Body of pancreas (tissue), 4 donors: ENCODE results near the gene RFX8. TPM values are rescaled to one million over a fixed set of nuclear protein-coding genes. Genes with fewer than 3 reads are reported as not detected.

Experiments
- ATAC-seq: fragments of 150-250 bp; one replicate; pipeline ENCODE4 v1.9.1; 2016
- DNase-seq, 4 donors: peaks; one replicate each; pipeline ENCODE4 v3.0.0-alpha.2; 2019
- H3K27ac ChIP-seq, 4 donors: fragments of 200-600 bp; sonication (generic); 1 replicate in 3 of 4; 2 replicates in 1 of 4; pipeline versions ENCODE4 v1.5.1 to v1.6.1; 2016 to 2019; ENCODE audit warnings: mild to moderate bottlenecking in 1 of 4, mixed read lengths in 1 of 4, moderate library complexity in 1 of 4
- H3K27me3 ChIP-seq, 2 donors: fragments of 200-600 bp; sonication (generic); one replicate each; pipeline ENCODE4 v1.6.0; 2016; ENCODE audit warnings: mild to moderate bottlenecking in 1 of 2
- H3K36me3 ChIP-seq, 2 donors: fragments of 200-600 bp; sonication (generic); replicated peaks in 1 of 2; 2 replicates each; pipeline ENCODE4 v1.5.1; 2016; ENCODE audit warnings: low read depth in 2 of 2; ENCODE audit not compliant: insufficient read depth in 1 of 2
- H3K4me1 ChIP-seq: fragments of 200-600 bp; sonication (generic); one replicate; pipeline ENCODE4 v1.6.0; 2016
- H3K4me3 ChIP-seq, 2 donors: fragments of 200-600 bp; sonication (generic); 1 replicate in 1 of 2; 2 replicates in 1 of 2; pipeline ENCODE4 v1.5.1; 2016 to 2019
- H3K9me3 ChIP-seq, 3 donors: fragments of 200-600 bp; sonication (generic); 1 replicate in 2 of 3; 2 replicates in 1 of 3; pipeline ENCODE4 v1.5.1; 2016
- CTCF ChIP-seq, 7 experiments: fragments of 450-650 bp in 4 of 7; fragments of 200-600 bp in 3 of 7; sonication (generic) in 3 of 7; IDR thresholded peaks; one replicate each; pipeline ENCODE4 v1.5.1; 2016 to 2019; ENCODE audit warnings: antibody characterized with exemption in 7 of 7
- POLR2A ChIP-seq, 3 donors: fragments of 450-650 bp; IDR thresholded peaks; one replicate each; pipeline ENCODE4 v1.6.1; 2016; ENCODE audit warnings: antibody characterized with exemption in 3 of 3, mild to moderate bottlenecking in 2 of 3
- WGBS, 2 donors: methylation state at CpG; one replicate each; pipeline ENCODE4 v1.1.5; 2017; 5-methylcytosine and 5-hydroxymethylcytosine counted together
- intact Hi-C: fragments of 100-400 bp; cut with DNase I; formaldehyde crosslinking; loops from one replicate; pipeline ENCODE4 v1.15.1; 2023
- total RNA-seq, 2 donors: library from RNA; depleted of rRNA; stranded (reverse); fragments of >200 nt; gene quantifications; one replicate each; pipeline ENCODE4 v1.1.0, GENCODE V29; 2016

RFX8 gene
- total RNA-seq, 2 donors from 2014 or later: not detected

- no peaks in the 10 kb centered on the region for H3K9me3 ChIP-seq
- H3K4me3 ChIP-seq: no peak overlapping the region
- no peaks in the 10 kb centered on the region for H3K36me3 ChIP-seq
- no peak overlapping the region for H3K27ac ChIP-seq
- ATAC-seq (no peak), DNase-seq (no peak)
- TF ChIP-seq POLR2A (IDR thresholded peaks at IDR 0.05) (no peak), CTCF (IDR thresholded peaks at IDR 0.05) (no peak)
- H3K4me1 ChIP-seq: peaks cover 13% of the 10 kb centered on the region
- H3K27me3 ChIP-seq: peaks cover 0 to 4% of the 10 kb centered on the region in 2 donors
- intact Hi-C loops: no loop called here
- 33 to 64% methylated on average over 4 of the region's 4 CpGs for WGBS, 2 donors
Observed at GRCh38 chr2:101388232-101388631, 86.7 kb downstream of the RFX8 start.

- H3K27me3 ChIP-seq: peaks cover 0 to 4% of the 10 kb centered on the region in 2 donors
- ATAC-seq (peak; percentile 81), DNase-seq (peak; percentile 51 to 78 (median 68))
- no peak within 1 kb of the TSS for H3K27ac ChIP-seq
- intact Hi-C loops: no loop called here
- H3K9me3 ChIP-seq: no peaks in the 10 kb centered on the region
- TF ChIP-seq CTCF (IDR thresholded peaks at IDR 0.05) (peak; percentile 33 to 75 (median 49)), POLR2A (IDR thresholded peaks at IDR 0.05) (no peak)
- H3K36me3 ChIP-seq: no peaks in the 10 kb centered on the region
- H3K4me1 ChIP-seq: peaks cover 13% of the 10 kb centered on the region
- peak within 1 kb of the TSS in 1 of 2 donors; percentile 23 for H3K4me3 ChIP-seq
- 0 to 2% methylated on average over 10 to 65 of the region's 79 CpGs for WGBS, 2 donors
Observed at GRCh38 chr2:101387151-101387834, 87.6 kb downstream of the RFX8 start, which contains the start of gene CREG2. CREG2 (minus strand) TSS chr2:101387503; CDS start chr2:101387457, 46 bp downstream.

- ATAC-seq (peak; percentile 25), DNase-seq (peak in 1 of 4 donors; percentile 11)
- H3K36me3 ChIP-seq: no peaks in the 10 kb centered on the region
- H3K4me3 ChIP-seq: peak overlapping the region in 1 of 2 donors; percentile 23
- H3K9me3 ChIP-seq: no peaks in the 10 kb centered on the region
- intact Hi-C loops: no loop called here
- peaks cover 0 to 4% of the 10 kb centered on the region in 2 donors for H3K27me3 ChIP-seq
- 2 to 7% methylated on average over 10 to 39 of the region's 45 CpGs for WGBS, 2 donors
- no peak overlapping the region for H3K27ac ChIP-seq
- TF ChIP-seq CTCF (IDR thresholded peaks at IDR 0.05) (no peak), POLR2A (IDR thresholded peaks at IDR 0.05) (no peak)
- peaks cover 13% of the 10 kb centered on the region for H3K4me1 ChIP-seq
Observed at GRCh38 chr2:101386599-101387150, 88.2 kb downstream of the RFX8 start.

GRCh38 chr2:101383016-101383541 lies 91.8 kb downstream of the RFX8 start:
- DNase-seq (no peak), ATAC-seq (no peak)
- H3K4me3 ChIP-seq: no peak overlapping the region
- 57 to 63% methylated on average over 7 of the region's 7 CpGs for WGBS, 2 donors
- H3K36me3 ChIP-seq: no peaks in the 10 kb centered on the region
- H3K9me3 ChIP-seq: no peaks in the 10 kb centered on the region
- TF ChIP-seq POLR2A (IDR thresholded peaks at IDR 0.05) (no peak), CTCF (IDR thresholded peaks at IDR 0.05) (no peak)
- H3K4me1 ChIP-seq: peaks cover 13% of the 10 kb centered on the region
- no peaks in the 10 kb centered on the region for H3K27me3 ChIP-seq
- no peak overlapping the region for H3K27ac ChIP-seq
- intact Hi-C loops: no loop called here
